ENCODE data around the gene APBA2.

GRCh38 chr15:29079479-29079878, 193.7 kb downstream of the APBA2 start:
- no peak for TF ChIP-seq GATA2 (IDR thresholded peaks at IDR 0.05; ENCODE audit: low read depth, low read length)
- TF ChIP-seq GATA3 (IDR thresholded peaks at IDR 0.05; ENCODE audit: low read depth, low read length): no peak

All from SH-SY5Y (cell line).